H4 (cell line): ENCODE results near the gene NXPH1. TPM values are rescaled to one million over a fixed set of nuclear protein-coding genes. Genes with fewer than 3 reads are reported as not detected.
A peak's percentile ranks its signal among the peaks of the same experiment; 100 is the strongest.
"Not testable (repeated sequence)": the region's sequence is repeated elsewhere in the genome, so short reads cannot be mapped to it uniquely, and the experiment has no call there.

ENCODE experiments used
- DNase-seq: peaks from one replicate; pipeline ENCODE4 v3.0.0-alpha.2; 2015; ENCODE audit warnings: low spot score
- total RNA-seq: library from RNA; depleted of rRNA; stranded (reverse); fragments of >200 nt; shearing (Covaris generic); gene quantifications from 2 replicates; pipeline ENCODE4 v1.2.3, GENCODE V29; 2014

NXPH1 gene
- total RNA-seq, 1 experiment from 2014 or later = 0.70 TPM

DNA sequence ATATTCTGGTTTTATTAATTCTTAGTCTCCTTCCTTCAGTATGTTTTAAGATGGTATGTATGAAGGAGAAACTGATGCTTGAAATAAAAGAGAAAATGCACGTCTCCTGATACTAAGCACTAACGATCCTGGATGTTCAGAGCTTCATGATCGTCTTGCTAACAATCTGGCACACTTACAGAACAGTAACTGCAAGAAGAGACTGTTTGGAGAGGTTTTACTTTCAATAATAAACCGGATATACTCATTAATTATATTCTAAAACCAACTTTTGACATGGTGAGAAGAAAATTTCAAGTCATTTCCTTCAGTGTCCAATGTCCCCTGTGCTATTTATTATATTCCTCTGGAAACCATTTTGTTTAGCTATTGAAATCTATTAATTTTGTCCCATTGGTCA lies 251.0 kb downstream of the NXPH1 start:
- DNase-seq = no peak

DNA sequence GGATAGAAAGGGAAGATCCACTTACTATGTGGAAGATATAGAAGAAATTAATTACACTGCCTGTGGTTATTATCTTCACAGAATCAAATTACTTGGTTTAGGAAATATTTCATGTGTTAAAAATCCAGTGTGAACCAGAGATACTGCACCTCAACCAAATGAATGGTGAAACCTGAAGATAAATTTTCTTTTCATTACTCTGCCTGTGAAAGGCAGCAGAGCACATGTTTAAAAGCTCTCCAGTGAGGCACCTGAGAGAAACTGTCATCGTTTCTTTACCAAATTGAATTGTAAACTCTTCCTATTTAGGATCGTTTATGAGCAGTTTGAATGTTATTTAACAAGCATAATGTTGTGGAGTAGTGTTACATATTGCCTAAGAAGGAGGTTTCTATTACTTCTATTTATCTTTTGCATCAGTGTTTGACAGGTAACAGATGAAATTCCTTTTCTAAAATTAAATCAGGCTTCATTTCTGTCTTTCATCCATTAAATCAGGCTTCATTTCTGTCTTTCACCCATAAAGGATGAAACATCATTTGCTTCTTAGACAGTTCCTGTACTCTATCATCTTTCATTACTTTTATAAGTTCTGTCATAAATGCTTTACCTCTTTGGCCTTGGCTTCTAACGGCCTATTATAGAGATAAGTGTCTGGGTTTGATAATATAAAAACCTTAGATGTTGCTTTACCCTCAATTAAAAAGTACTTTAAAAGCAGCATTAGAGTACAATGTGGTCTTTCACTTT lies 266.6 kb downstream of the NXPH1 start:
- DNase-seq = no peak

GRCh38 chr7:8702807-8703206 lies 269.4 kb downstream of the NXPH1 start:
- DNase-seq = peak; percentile 29

DNA sequence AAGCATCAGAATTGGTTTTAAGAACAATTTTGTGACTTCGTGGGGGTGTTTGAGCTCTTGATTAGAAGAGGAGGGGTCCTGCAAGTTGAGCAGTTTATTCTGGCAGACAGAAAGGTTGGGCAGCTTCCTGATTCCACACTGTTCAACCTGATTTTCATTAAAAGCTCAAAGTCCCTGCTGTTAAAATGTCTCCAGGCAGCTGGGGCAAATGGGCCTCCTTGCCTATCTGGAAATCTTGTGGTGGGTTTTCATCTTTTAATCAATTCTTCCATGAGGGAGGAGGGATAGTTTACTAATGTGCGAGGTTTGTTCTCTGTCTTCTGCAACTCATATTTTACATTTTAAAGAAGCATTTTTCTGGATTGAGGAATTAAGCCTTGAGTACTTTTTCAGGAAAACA lies 276.7 kb downstream of the NXPH1 start:
- DNase-seq = no peak

- peak; percentile 100 for DNase-seq
These were observed 281.4 kb downstream of the NXPH1 start for GRCh38 chr7:8714791-8715190.

GRCh38 chr7:8719102-8719501 lies 285.7 kb downstream of the NXPH1 start:
- no peak for DNase-seq

GRCh38 chr7:8724080-8724718 lies 290.8 kb downstream of the NXPH1 start:
- peak; percentile 72 for DNase-seq

- not testable (repeated sequence) for DNase-seq
These were observed 298.3 kb downstream of the NXPH1 start for GRCh38 chr7:8731756-8732155.

- DNase-seq = peak; percentile 52
These were observed 306.4 kb downstream of the NXPH1 start for GRCh38 chr7:8739837-8740236.

- no peak for DNase-seq
These were observed 309.4 kb downstream of the NXPH1 start for GRCh38 chr7:8742837-8743236.

GRCh38 chr7:8747338-8747737 lies 313.9 kb downstream of the NXPH1 start:
- no peak for DNase-seq

DNA sequence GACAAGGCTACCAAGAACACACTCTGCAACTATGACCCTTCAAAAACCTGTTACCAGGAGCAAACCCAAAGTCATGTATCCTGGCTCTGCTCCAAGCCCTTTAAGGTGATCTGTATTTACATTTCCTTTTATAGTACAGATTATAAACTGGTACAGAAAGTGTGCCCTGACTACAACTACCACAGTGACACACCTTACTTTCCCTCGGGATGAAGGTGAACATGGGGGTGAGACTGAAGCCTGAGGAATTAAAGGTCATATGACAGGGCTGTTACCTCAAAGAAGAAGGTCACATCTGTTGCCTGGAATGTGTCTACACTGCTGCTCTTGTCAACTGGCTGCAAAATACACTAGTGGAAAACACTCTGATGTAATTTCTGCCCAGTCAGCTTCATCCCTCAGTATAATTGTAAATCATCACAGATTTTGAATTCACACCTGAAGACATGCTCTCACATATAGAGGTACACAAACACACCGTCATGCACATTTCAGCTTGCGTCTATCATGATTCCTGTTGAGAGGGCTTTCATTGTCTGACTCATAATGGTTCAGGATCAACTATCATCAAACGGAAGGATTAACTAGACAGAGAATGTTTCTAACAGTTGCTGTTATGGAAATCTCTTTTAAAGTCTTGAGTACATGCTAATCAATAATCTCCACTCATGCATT lies 318.3 kb downstream of the NXPH1 start:
- DNase-seq = no peak

GRCh38 chr7:8753355-8753754 lies 319.9 kb downstream of the NXPH1 start:
- DNase-seq = no peak

- DNase-seq = no peak
These were observed 328.3 kb downstream of the NXPH1 start for GRCh38 chr7:8761731-8762130.

DNA sequence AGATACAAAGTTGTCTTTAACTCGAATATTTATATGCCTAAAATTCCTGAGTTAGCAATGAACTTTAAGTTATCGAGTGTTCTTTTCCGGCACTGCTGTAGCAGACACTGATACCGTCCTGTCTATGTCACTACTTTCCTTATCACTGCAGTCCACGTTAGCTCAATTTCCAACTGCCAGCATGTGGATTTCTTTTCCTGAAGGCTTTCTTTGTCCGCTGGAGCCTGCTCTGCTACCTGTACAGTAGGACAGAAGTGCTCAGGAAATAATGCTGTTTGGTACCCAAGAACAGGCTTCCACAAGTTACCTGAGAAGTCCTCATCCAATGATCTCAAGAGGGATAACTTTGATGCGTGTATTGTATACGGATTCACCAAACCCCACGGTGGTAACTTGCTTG lies 329.4 kb downstream of the NXPH1 start:
- no peak for DNase-seq

DNA sequence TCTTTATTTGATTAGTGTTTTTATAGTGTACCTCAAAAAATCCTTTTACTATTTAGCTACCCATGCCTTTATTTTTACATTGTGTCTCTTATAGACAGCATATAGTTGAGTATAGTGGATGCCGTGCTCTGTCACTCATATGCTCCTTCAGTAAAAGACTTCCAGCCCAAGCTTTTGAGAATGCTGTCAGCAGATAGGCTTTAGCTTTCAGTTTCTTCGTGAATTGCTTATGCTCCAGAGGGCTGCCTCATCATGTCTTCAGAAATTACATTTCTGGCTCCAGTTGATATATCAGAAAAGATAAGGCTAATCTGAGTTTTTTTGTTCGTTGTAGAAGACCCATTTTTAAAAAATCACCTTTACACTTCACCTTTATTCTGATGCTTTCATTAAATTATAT lies 332.0 kb downstream of the NXPH1 start:
- DNase-seq = no peak

DNA sequence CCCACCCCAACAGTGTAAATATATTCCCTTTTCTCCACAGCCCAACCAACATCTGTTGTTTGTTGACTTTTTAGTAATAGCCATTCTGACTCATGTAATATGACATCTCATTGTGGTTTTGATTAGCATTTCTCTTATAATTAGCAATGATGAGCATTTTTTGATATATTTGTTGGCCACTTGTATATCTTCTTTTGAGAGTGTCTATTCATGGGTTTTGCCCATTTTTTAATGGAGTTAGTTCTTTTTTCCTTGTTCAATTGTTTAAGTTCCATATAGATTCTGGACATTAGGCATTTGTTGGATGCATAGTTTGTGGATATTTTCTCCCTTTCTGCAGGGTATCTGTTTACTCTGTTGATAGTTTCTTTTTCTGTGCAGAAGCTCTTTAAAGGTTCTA lies 340.1 kb downstream of the NXPH1 start:
- peak; percentile 45 for DNase-seq

DNA sequence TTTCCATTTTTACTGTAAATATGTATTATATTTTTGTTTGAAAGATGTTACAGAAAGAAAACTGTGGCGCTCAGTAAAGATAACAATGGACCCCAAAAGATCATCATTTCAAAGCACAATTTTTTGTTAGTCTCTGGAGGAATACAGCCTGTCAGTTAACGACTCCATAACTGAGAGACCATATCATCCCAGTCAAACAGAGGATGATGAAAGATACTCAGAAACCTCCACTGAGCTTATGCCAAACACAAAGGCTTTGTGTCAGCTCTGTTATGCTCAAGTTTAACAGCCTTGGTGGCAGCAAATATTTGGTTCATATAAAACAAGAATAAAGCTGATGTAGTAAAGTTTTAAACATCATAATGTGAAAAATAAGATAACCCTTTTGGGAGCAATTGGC lies 345.1 kb downstream of the NXPH1 start:
- DNase-seq = no peak

- no peak for DNase-seq
These were observed 347.8 kb downstream of the NXPH1 start for GRCh38 chr7:8781166-8781565.

DNA sequence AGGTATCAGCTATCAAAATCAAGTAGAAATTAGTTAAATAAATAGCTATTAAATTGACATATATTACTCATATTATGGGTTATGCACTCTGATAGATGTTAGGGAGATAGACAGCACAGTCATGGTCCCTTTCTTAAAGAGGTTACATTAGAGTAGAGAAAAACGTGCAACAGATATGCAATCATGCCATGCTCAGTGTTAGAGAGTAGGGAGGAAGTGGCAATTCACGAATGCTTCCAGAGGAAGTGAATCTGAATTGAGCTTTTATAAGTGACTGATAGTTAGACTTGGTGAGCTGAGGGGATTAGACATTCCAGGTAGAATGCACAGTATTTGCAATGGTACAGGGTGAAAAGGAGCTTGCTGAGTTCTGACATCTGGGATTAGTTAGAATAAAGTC lies 349.8 kb downstream of the NXPH1 start:
- no peak for DNase-seq

DNA sequence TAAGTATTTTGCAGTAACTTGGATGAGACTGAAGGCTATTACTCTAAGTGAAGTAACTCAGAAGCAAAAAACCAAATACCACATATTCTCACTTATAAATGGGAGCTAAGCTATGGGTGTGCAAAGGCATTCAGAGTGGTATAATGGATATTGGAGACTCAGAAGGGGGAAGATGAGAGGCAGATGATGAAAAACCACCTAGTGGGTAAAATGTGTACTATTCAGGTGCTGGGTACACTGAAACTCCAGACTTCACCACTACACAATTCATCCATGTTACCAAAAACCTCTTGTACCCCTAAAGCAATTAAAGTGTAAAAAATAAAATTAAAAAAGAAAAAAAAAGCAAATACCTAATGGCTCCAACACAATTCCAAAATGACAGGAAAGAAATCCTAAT lies 351.7 kb downstream of the NXPH1 start:
- DNase-seq = no peak

DNA sequence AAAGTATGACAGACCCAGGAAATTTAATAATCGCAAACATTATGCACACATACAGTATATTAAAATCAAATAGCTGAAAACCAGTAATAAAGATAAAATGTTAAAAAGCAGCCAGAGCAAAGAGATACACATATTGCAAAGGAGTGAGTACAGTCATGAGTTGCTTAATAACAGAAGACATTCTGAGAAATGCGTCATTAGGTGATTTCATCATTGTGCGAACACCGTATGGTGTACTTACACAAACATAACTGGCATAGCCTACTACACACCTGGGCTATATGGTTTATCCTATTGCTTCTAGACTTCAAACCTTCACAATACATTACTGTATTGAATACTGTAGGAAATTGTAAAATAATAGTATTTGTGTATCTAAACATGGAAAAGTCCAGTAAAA lies 367.6 kb downstream of the NXPH1 start:
- no peak for DNase-seq
